ENCODE data around the gene NT5M. TPM values are rescaled to one million over a fixed set of nuclear protein-coding genes. Genes with fewer than 3 reads are reported as not detected.

Gene NT5M
- polyA plus RNA-seq, 1 experiment, result 1.2 TPM

DNA sequence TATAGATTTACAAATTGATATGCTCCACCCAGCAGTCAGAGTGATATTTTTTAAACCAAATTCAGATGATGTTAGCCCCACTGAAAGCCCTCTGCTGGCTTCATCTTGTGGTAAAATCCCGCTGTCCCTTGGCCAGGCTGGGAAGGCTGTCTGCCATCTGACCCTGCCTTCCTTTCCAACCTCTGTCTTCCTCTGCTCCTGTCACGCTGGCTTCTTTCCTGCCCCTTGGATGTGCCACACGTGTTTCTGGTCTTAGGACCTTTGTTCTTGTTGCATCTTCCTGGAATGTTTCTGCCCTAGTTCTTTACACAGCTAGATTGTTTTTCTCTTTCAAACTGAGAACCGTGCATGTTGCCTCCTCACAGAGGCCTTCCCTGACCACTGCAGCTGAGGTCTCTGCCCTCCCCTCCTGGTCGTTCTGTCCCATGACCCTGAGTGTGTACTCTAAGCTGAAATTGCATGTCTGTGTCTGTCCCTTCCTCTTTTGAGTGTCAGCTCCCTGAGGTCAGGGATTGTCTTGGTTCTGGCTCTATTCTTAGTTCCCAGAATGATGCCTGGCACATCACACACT is 11.4 kb downstream of the NT5M start:
- ChIA-PET POLR2A (interaction anchor here (0.6 kb wide), 1 partner anchor 48 kb away, joined by 5 read pairs; no protein-coding TSS in a partner anchor), CTCF (interaction anchor here (0.6 to 1.1 kb wide), 3 partner anchors 37 to 314 kb away, joined by 3 read pairs; no protein-coding TSS in a partner anchor)
- Histone ChIP-seq H3K36me3 (ENCODE audit: control insufficient read depth, insufficient read depth, low read length) (no peaks in the 10 kb centered on the region), H3K27me3 (ENCODE audit: control insufficient read depth, insufficient read depth, low read length) (no peaks in the 10 kb centered on the region), H3K4me3 (ENCODE audit: low read depth, low read length) (no peak overlapping the region)
- no peak for DNase-seq (ENCODE audit: low read depth)
- TF ChIP-seq, protein P1, sequence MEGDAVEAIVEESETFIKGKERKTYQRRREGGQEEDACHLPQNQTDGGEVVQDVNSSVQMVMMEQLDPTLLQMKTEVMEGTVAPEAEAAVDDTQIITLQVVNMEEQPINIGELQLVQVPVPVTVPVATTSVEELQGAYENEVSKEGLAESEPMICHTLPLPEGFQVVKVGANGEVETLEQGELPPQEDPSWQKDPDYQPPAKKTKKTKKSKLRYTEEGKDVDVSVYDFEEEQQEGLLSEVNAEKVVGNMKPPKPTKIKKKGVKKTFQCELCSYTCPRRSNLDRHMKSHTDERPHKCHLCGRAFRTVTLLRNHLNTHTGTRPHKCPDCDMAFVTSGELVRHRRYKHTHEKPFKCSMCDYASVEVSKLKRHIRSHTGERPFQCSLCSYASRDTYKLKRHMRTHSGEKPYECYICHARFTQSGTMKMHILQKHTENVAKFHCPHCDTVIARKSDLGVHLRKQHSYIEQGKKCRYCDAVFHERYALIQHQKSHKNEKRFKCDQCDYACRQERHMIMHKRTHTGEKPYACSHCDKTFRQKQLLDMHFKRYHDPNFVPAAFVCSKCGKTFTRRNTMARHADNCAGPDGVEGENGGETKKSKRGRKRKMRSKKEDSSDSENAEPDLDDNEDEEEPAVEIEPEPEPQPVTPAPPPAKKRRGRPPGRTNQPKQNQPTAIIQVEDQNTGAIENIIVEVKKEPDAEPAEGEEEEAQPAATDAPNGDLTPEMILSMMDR (IDR thresholded peaks at IDR 0.05; ENCODE audit: insufficient read depth, low read depth, low read length), result no peak

DNA sequence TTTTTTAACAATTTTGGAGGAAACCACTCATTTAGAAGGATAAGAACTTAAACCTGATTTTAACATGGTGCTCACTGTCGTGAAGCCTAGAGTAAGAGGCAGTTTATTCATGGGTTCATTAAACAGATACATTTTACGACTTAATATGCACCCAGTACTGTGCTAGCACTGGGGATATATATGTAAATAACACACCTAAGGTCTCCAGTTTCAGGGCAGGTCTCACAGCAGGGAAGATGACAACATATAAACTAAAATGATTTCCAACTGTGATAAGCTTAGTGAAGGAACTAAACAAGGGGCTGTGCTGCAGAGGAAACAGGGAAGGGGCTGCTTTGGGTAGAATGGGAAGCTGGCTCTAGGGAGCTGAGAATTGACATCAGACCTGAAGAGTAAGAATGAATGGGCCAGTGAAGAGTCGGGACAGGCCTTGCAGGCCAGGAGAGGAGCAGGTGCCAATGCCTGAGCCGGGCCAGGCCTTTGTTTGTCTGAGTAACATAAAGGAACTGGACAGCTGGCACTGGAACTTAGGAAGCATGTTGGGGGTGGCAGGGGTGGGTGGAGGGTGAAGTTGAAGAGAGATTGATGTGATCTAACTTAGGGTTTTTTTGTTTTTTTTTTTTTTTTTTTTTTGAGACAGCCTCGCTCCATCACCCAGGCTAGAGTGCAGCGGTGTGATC is 12.1 kb downstream of the NT5M start:
- DNase-seq (ENCODE audit: low read depth), result no peak
- Histone ChIP-seq H3K27me3 (ENCODE audit: control insufficient read depth, insufficient read depth, low read length) (no peaks in the 10 kb centered on the region), H3K36me3 (ENCODE audit: control insufficient read depth, insufficient read depth, low read length) (no peaks in the 10 kb centered on the region), H3K4me3 (ENCODE audit: low read depth, low read length) (no peak overlapping the region)
- POLR2A ChIA-PET, result interaction anchor here (0.6 kb wide), 1 partner anchor 48 kb away, joined by 5 read pairs; no protein-coding TSS in a partner anchor
- CTCF ChIA-PET, result interaction anchor here (0.6 to 1.1 kb wide), 2 partner anchors 36 to 173 kb away, joined by 3 read pairs; no protein-coding TSS in a partner anchor
- TF ChIP-seq, protein P1 (IDR thresholded peaks at IDR 0.05; ENCODE audit: insufficient read depth, low read depth, low read length), result no peak

DNA sequence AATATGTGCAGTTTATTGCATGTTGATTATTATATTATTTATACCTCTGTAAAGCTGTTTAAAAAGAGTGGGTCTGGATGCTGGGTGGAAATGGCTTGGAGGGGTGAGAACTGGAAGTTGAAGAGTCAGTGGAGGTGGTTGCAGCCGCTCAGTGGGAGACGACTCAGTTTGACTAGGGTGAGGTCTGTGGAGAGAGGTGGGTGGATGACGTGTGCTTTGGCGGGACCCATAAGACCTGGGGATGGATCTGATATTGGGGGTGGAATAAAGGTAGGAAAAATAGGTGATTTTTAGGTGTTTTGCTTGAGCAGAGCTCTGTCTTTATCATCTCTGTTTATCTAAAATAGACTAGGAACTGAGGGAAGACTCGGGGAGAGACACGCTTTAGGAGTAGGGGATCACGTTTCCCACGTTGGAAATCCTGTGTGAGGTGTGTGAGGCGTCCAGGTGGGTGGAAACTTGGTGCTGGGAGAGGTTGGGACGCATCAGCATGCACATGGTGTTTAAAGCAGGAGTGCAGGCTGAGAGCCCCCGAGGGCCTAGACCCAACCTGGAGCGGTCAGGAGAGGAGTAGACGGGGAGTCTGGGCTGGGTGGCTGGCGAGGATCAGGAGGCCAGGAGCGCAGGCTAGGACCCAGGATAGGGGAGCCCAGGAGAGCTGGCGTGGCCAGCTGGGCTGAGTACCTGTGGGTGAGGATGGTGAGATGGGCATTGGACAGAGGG is 17.2 kb downstream of the NT5M start:
- DNase-seq (ENCODE audit: low read depth), result no peak
- TF ChIP-seq, protein P1 (IDR thresholded peaks at IDR 0.05; ENCODE audit: insufficient read depth, low read depth, low read length), result no peak
- ChIA-PET CTCF (no interaction called here), POLR2A (no interaction called here)
- Histone ChIP-seq H3K36me3 (ENCODE audit: control insufficient read depth, insufficient read depth, low read length) (no peaks in the 10 kb centered on the region), H3K4me3 (ENCODE audit: low read depth, low read length) (no peak overlapping the region), H3K27me3 (ENCODE audit: control insufficient read depth, insufficient read depth, low read length) (no peaks in the 10 kb centered on the region)

DNA sequence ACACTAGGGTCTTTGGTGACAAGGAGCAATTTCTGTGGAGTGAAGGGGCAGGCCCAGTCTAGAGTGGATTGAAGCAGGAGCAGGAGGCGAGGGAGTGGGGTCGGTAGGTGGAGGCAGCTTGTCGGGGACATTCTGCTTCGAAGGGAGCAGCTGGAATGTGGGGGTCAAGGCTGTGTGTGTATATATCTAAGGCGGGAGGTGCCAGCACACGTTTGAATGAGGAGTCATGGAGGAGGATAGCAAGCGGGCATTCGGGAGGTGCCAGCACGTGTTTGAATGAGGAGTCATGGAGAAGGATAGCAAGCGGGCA is 17.7 kb downstream of the NT5M start:
- Histone ChIP-seq H3K36me3 (ENCODE audit: control insufficient read depth, insufficient read depth, low read length) (no peaks in the 10 kb centered on the region), H3K4me3 (ENCODE audit: low read depth, low read length) (no peak overlapping the region), H3K27me3 (ENCODE audit: control insufficient read depth, insufficient read depth, low read length) (no peaks in the 10 kb centered on the region)
- ChIA-PET CTCF (no interaction called here), POLR2A (no interaction called here)
- TF ChIP-seq, protein P1 (IDR thresholded peaks at IDR 0.05; ENCODE audit: insufficient read depth, low read depth, low read length), result no peak
- no peak for DNase-seq (ENCODE audit: low read depth)

DNA sequence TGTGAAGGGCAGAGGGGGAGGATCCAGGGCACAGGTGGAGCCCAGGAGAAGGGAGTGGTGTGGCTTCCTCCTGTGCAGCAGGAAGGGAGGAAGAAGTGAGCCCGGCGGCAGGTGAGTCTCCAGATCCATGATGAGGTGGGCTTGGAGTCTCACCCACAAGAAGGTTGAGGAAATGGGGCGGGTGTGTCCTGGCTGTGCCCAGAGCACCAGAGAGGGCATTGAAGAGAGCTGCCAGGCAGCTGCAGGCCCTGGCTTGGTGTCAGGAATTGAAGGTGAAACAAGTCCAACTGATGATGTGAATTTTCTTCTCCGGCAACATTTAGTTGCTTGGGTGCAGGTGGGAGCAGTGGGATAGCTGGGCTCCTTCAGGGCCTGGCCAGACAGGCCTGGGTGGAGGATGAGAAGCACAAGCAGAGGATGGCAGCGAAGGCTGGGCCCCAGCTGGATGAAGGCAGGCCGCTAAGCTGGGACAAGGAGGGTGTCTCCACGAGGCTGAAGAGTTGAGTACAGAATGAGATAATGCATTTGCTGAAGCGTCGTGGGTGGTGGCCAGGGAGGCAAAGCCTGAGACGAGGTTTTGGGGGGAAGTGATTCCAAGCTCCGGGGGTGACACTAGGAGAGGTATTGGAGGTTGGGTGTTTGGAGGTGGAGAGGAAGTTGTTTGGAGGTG is 18.3 kb downstream of the NT5M start:
- Histone ChIP-seq H3K27me3 (ENCODE audit: control insufficient read depth, insufficient read depth, low read length) (no peaks in the 10 kb centered on the region), H3K36me3 (ENCODE audit: control insufficient read depth, insufficient read depth, low read length) (no peaks in the 10 kb centered on the region), H3K4me3 (ENCODE audit: low read depth, low read length) (no peak overlapping the region)
- no peak for DNase-seq (ENCODE audit: low read depth)
- ChIA-PET CTCF (no interaction called here), POLR2A (no interaction called here)
- TF ChIP-seq, protein P1 (IDR thresholded peaks at IDR 0.05; ENCODE audit: insufficient read depth, low read depth, low read length), result no peak

Measured in BJ (cell line).